Lower leg skin (tissue), 3 donors: ENCODE results near the gene FCHO1.

Experiments used
- CTCF ChIP-seq, 3 donors: fragments of 450-650 bp; IDR thresholded peaks; one replicate each; pipeline ENCODE4 v1.5.1; 2016; ENCODE audit warnings: antibody characterized with exemption in 3 of 3, mild to moderate bottlenecking in 3 of 3, moderate library complexity in 2 of 3
- POLR2A ChIP-seq, 2 donors: fragments of 450-650 bp; IDR thresholded peaks; one replicate each; pipeline ENCODE4 v1.6.1; 2016 to 2017; ENCODE audit warnings: antibody characterized with exemption in 2 of 2, mild to moderate bottlenecking in 1 of 2, moderate library complexity in 1 of 2

DNA sequence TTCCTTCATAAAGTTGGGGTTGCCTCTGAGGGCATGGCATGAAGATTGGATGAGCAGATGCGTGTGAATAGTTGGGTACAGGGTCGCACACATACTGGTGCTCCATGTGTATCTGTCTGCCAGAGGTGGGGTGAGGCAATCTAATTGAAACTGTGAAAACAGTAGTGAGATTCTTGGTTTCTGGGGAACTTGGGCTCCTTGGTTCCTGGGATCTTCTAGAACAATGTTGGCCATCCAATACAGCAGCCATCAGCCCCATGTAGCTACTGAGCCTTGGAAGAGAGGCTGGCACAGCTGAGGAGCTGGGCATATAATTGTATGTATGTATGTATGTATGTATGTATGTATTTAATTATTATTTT is 616 bp downstream of the FCHO1 start:
- TF ChIP-seq CTCF (IDR thresholded peaks at IDR 0.05): no peak
- TF ChIP-seq POLR2A (IDR thresholded peaks at IDR 0.05): no peak
